IMR-90 (cell line): ENCODE measurements around the gene PRUNE2. TPM values are rescaled to one million over a fixed set of nuclear protein-coding genes. Genes with fewer than 3 reads are reported as not detected.

ENCODE experiments used
- ATAC-seq: fragments of 200-7000 bp; cut with Tn5 transposase; 2 replicates; pipeline ENCODE4 v1.9.1; 2020; ENCODE audit warnings: low read depth, mild to moderate bottlenecking, moderate library complexity
- BruUV-seq: library from RNA; stranded (reverse); fragments of 400-500 nt; replicated peaks from 2 replicates; lab custom pipeline; 2021; lab: Mats Ljungman, UMichigan
- CTCF ChIA-PET: fragments of 300-600 bp; formaldehyde crosslinking; extraction: SDS; loops from one replicate; lab custom pipeline; 2021; ENCODE audit warnings: antibody characterized with exemption; lab: Yijun Ruan, JAX
- POLR2A ChIA-PET: fragments of 300-600 bp; sonication (Branson Sonifier 250); formaldehyde crosslinking; loops from one replicate; lab custom pipeline; 2022; ENCODE audit warnings: antibody characterized with exemption; ENCODE audit not compliant: unreplicated experiment; lab: Charles Lee
- DNase-seq: peaks from one replicate; pipeline ENCODE4 v3.0.0; 2013
- H2AFZ ChIP-seq: replicated peaks from 2 replicates; pipeline ENCODE3; 2013; ENCODE audit warnings: low read length, mild to moderate bottlenecking; ENCODE audit not compliant: poor library complexity
- H2AK5ac ChIP-seq: 2 replicates; pipeline ENCODE4 v1.6.1; 2013; ENCODE audit warnings: low read depth, low read length, inconsistent platforms
- H2AK9ac ChIP-seq: replicated peaks from 2 replicates; pipeline ENCODE3; 2013; ENCODE audit warnings: mild to moderate bottlenecking, low read depth, low read length, moderate library complexity; ENCODE audit not compliant: poor library complexity
- H2BK120ac ChIP-seq: 2 replicates; pipeline ENCODE4 v1.6.1; 2013; ENCODE audit warnings: low read depth, low read length, inconsistent platforms
- H2BK15ac ChIP-seq: 3 replicates; pipeline ENCODE4 v1.6.1; 2013; ENCODE audit warnings: low read depth, low read length, inconsistent platforms
- H2BK20ac ChIP-seq: 2 replicates; pipeline ENCODE4 v1.6.1; 2013; ENCODE audit warnings: low read depth, mild to moderate bottlenecking, inconsistent platforms, low read length, moderate library complexity
- H2BK5ac ChIP-seq: 2 replicates; pipeline ENCODE4 v1.6.1; 2013; ENCODE audit warnings: mild to moderate bottlenecking, low read depth, low read length, inconsistent platforms; ENCODE audit not compliant: poor library complexity, severe bottlenecking
- H3K14ac ChIP-seq: replicated peaks from 2 replicates; pipeline ENCODE4 v1.6.1; 2013; ENCODE audit warnings: low read depth, low read length, inconsistent platforms
- H3K18ac ChIP-seq: 2 replicates; pipeline ENCODE4 v1.6.1; 2013; ENCODE audit warnings: low read depth, low read length, control low read depth
- H3K23ac ChIP-seq: 2 replicates; pipeline ENCODE4 v1.6.1; 2013; ENCODE audit warnings: low read depth, low read length, inconsistent platforms
- H3K27ac ChIP-seq: 2 replicates; pipeline ENCODE4 v1.5.1; 2013; ENCODE audit warnings: mild to moderate bottlenecking, control low read depth, low read length; ENCODE audit not compliant: insufficient read depth
- H3K27me3 ChIP-seq: 2 replicates; pipeline ENCODE4 v1.6.1; 2013; ENCODE audit warnings: low read length; ENCODE audit not compliant: control insufficient read depth, insufficient read depth
- H3K36me3 ChIP-seq: 2 replicates; pipeline ENCODE4 v1.6.1; 2013; ENCODE audit warnings: low read length, mixed read lengths; ENCODE audit not compliant: control insufficient read depth, insufficient read depth
- H3K4ac ChIP-seq: 2 replicates; pipeline ENCODE4 v1.6.1; 2013; ENCODE audit warnings: low read depth, low read length, inconsistent platforms
- H3K4me1 ChIP-seq: 2 replicates; pipeline ENCODE4 v1.6.1; 2013; ENCODE audit warnings: low read length, mixed read lengths; ENCODE audit not compliant: control insufficient read depth, insufficient read depth
- H3K4me2 ChIP-seq: 2 replicates; pipeline ENCODE4 v1.6.1; 2013; ENCODE audit warnings: low read depth, mild to moderate bottlenecking, control low read depth, low read length, moderate library complexity
- H3K4me3 ChIP-seq: 2 replicates; pipeline ENCODE4 v1.5.1; 2013; ENCODE audit warnings: low read depth, mild to moderate bottlenecking, control low read depth, low read length, moderate library complexity; ENCODE audit not compliant: insufficient read depth
- H3K56ac ChIP-seq: 2 replicates; pipeline ENCODE4 v1.6.1; 2013; ENCODE audit warnings: low read length, inconsistent platforms; ENCODE audit not compliant: insufficient read depth; ENCODE audit errors: extremely low read depth
- H3K79me1 ChIP-seq, 2 experiments: 2 replicates each; pipeline ENCODE4 v1.6.1; 2013; ENCODE audit warnings: low read length in 2 of 2, inconsistent platforms in 1 of 2, low read depth in 1 of 2
- H3K9ac ChIP-seq: 2 replicates; pipeline ENCODE4 v1.6.1; 2013; ENCODE audit warnings: low read depth, low read length, control low read depth
- H3K9me1 ChIP-seq: 2 replicates; pipeline ENCODE4 v1.6.1; 2013; ENCODE audit warnings: low read length, inconsistent platforms; ENCODE audit not compliant: insufficient read depth
- H3K9me3 ChIP-seq: 2 replicates; pipeline ENCODE4 v1.6.1; 2013; ENCODE audit warnings: low read length; ENCODE audit not compliant: control insufficient read depth, insufficient read depth
- H4K20me1 ChIP-seq: 2 replicates; pipeline ENCODE4 v1.6.1; 2013; ENCODE audit warnings: low read length, inconsistent platforms; ENCODE audit not compliant: insufficient read depth
- H4K5ac ChIP-seq: 2 replicates; pipeline ENCODE4 v1.6.1; 2013; ENCODE audit warnings: mild to moderate bottlenecking, low read depth, low read length, control low read depth
- H4K8ac ChIP-seq, 2 experiments: 2 replicates each; pipeline ENCODE4 v1.6.1; 2013; ENCODE audit warnings: low read depth in 2 of 2, low read length in 2 of 2, control low read depth in 1 of 2, inconsistent platforms in 1 of 2
- H4K91ac ChIP-seq: 2 replicates; pipeline ENCODE4 v1.6.1; 2013; ENCODE audit warnings: low read depth, low read length, inconsistent platforms; ENCODE audit not compliant: insufficient read depth
- BHLHE40 ChIP-seq: fragments of 150-350 bp; IDR thresholded peaks from 2 replicates; pipeline ENCODE4 v1.6.1; 2016; ENCODE audit warnings: mild to moderate bottlenecking, low read depth, low read length
- MAZ ChIP-seq: IDR thresholded peaks from 2 replicates; pipeline ENCODE4 v1.6.1; 2012; ENCODE audit warnings: low read depth, mild to moderate bottlenecking, low read length, improper control_type of control experiment, moderate library complexity, borderline replicate concordance
- WGBS, 2 experiments: methylation state at CpG; one replicate each; pipeline versions ENCODE4 v1.1.5 to v1.1.7; 2013; ENCODE audit warnings: missing lambda C conversion rate in 2 of 2; ENCODE audit not compliant: insufficient read length in 1 of 2; ENCODE audit errors: extremely low coverage in 2 of 2; 5-methylcytosine and 5-hydroxymethylcytosine counted together
- dilution Hi-C: fragments of 300-500 bp; cut with HindIII; formaldehyde crosslinking; loops from one replicate; pipeline ENCODE4 v1.14.3; 2018; ENCODE audit warnings: low sequenced_read_pairs; ENCODE audit not compliant: unreplicated experiment
- in situ Hi-C: fragments of 300-500 bp; cut with MboI; formaldehyde crosslinking; loops from 3 replicates; pipeline ENCODE4 v1.14.3; 2019; ENCODE audit warnings: low sequenced_read_pairs, inconsistent platforms, mixed read lengths
- intact Hi-C: fragments of 100-400 bp; cut with micrococcal nuclease; formaldehyde crosslinking; loops from 2 replicates; pipeline ENCODE4 v1.10.0; 2022
- polyA plus RNA-seq, 3 experiments: library from polyadenylated mRNA; depleted of rRNA; stranded (reverse); fragments of >200 nt; gene quantifications; 2 replicates each; pipeline ENCODE4 v1.2.3, GENCODE V29; 2012; ENCODE audit warnings: low replicate concordance in 1 of 3
- total RNA-seq: library from RNA; depleted of rRNA; stranded (reverse); fragments of >200 nt; gene quantifications from 2 replicates; pipeline ENCODE4 v1.2.3, GENCODE V29; 2012

PRUNE2 gene
- total and polyA plus RNA-seq, 2 of the 4 experiments (the other 2 are of a cell fraction), result 0.70 to 1.6 TPM

DNA sequence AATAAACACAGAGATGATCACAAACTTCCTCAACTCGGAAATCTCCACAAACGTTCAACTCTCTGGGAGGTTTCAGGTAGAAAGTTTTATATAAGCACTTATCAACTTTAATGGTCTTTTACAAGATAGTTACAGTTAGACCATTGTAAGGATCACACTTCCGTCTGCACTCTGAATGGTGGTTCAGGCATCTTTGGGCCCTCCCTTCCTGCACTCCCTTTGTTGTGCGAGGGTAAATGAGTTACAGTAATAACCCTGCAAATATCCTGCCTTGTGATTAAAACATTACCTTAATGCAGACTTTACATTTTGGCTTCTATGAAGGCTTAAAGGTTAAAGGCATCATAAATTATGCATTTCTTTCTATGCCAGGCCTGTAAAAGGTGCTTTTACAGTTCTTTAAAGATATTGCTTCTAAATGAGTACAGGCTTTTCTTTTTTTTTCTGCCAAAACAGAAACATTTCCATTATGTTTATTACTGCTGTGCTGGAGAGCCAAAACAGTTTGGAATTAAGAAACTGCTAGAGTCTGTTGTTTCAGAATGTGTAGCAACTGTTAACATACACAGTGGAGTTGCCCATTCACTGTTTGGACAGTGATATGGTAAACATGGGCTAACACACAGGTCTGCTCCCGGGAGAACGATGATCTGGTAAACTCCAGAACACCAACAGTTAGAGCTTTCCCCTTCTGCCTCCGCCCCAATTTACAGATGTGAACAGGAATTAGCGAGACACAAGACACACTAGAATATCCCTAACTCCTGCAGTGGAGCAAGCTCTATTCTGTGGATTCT, 1.1 kb downstream of the PRUNE2 start:
- H3K4me3 ChIP-seq, result 0 out of 2 replicates have a peak overlapping the region, but pooled peaks have one; percentile 22
- intact Hi-C loops, result no loop called here
- dilution Hi-C loops, result no loop called here

More for the DNA sequence above, 1.1 kb downstream of the PRUNE2 start:
- ChIA-PET CTCF (interaction anchor here (0.8 kb wide), 1 partner anchor 89 kb away, joined by 3 read pairs; no protein-coding TSS in a partner anchor), POLR2A (no interaction called here)
- Histone ChIP-seq H3K27ac (no peak overlapping the region), H3K18ac (no peak overlapping the region), H3K14ac (no peak overlapping the region), H3K9ac (peak overlapping the region; percentile 24; the same call in 1 of the 2 replicates), H3K4me1 (peaks cover 2% of the 10 kb centered on the region; the same call in 1 of the 2 replicates), H2BK120ac (no peak overlapping the region), H2AK5ac (no peak overlapping the region), H3K79me1 (no peaks in the 10 kb centered on the region), H3K9me1 (peaks cover 6% of the 10 kb centered on the region; the same call in 1 of the 2 replicates), H2AFZ (no peak overlapping the region), H3K4me2 (peak overlapping the region; percentile 93), H2BK20ac (no peak overlapping the region), H3K9me3 (no peaks in the 10 kb centered on the region), H4K8ac (no peak overlapping the region), H2AK9ac (no peak overlapping the region), H2BK5ac (no peak overlapping the region), H2BK15ac (no peak overlapping the region), H3K4ac (no peak overlapping the region), H4K20me1 (no peaks in the 10 kb centered on the region), H4K5ac (no peak overlapping the region), H3K36me3 (no peaks in the 10 kb centered on the region), H4K91ac (no peak overlapping the region), H3K27me3 (peaks cover 24% of the 10 kb centered on the region), H3K23ac (no peak overlapping the region), H3K56ac (no peak overlapping the region)
- DNase-seq (no peak), ATAC-seq (no peak)
- WGBS, 2 experiments, result no CpG with 5 or more reads among the region's 8 CpGs
- no TSS peak for BruUV-seq
- in situ Hi-C loops, result loop anchor here (5.0 kb wide), 1 partner anchor 88 kb away; no protein-coding TSS in a partner anchor
- TF ChIP-seq MAZ (no peak), BHLHE40 (no peak)
